NCI-H510A (cell line): ENCODE data around the gene HUS1.
"Not testable (repeated sequence)": the region's sequence is repeated elsewhere in the genome, so short reads cannot be mapped to it uniquely, and the experiment has no call there.

ENCODE experiments used
- DNase-seq: peaks from one replicate; lab custom pipeline; 2025; lab: John Stamatoyannopoulos, UW

Gene HUS1

GRCh38 chr7:47923081-47923875 lies 56.1 kb downstream of the HUS1 start:
- DNase-seq = not testable (repeated sequence)

- not testable (repeated sequence) for DNase-seq
Observed at GRCh38 chr7:47916514-47916913, 62.9 kb downstream of the HUS1 start.

DNA sequence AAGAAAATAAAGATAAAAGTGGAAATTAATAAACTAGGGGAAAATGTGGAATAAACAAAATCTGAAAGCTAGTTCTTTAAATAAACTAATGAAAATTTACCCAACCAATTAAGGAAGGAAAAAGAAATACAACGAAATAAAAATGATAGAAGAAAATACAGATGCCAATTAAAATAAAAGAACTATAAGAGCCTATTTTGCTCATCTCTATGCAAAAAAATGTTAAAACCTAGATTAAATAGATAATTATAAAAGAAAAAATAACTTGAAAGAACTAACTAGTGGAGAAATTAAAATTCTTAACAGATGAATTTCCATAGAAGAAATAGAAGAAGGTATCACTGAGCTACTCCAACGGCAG lies 63.8 kb downstream of the HUS1 start:
- no peak for DNase-seq

- DNase-seq = no peak
Observed at GRCh38 chr7:47914717-47915615, 64.4 kb downstream of the HUS1 start.
